Measurements from ENCODE around the gene STRN3.
"Not testable (repeated sequence)": the region's sequence is repeated elsewhere in the genome, so short reads cannot be mapped to it uniquely, and the experiment has no call there.

STRN3 gene

GRCh38 chr14:31010935-31011334, 15.2 kb downstream of the STRN3 start:
- no peak overlapping the region for H3K27ac Mint-ChIP-seq
- TF ChIP-seq, protein P1, sequence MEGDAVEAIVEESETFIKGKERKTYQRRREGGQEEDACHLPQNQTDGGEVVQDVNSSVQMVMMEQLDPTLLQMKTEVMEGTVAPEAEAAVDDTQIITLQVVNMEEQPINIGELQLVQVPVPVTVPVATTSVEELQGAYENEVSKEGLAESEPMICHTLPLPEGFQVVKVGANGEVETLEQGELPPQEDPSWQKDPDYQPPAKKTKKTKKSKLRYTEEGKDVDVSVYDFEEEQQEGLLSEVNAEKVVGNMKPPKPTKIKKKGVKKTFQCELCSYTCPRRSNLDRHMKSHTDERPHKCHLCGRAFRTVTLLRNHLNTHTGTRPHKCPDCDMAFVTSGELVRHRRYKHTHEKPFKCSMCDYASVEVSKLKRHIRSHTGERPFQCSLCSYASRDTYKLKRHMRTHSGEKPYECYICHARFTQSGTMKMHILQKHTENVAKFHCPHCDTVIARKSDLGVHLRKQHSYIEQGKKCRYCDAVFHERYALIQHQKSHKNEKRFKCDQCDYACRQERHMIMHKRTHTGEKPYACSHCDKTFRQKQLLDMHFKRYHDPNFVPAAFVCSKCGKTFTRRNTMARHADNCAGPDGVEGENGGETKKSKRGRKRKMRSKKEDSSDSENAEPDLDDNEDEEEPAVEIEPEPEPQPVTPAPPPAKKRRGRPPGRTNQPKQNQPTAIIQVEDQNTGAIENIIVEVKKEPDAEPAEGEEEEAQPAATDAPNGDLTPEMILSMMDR (IDR thresholded peaks at IDR 0.05): no peak
- no peak overlapping the region for H3K4me3 Mint-ChIP-seq
- DNase-seq: no peak
- H3K9me3 Mint-ChIP-seq: peaks cover 13% of the 10 kb centered on the region
- peaks cover 5% of the 10 kb centered on the region for H3K4me1 Mint-ChIP-seq
- H3K27me3 Mint-ChIP-seq (ENCODE audit: low read depth, poor library complexity): no peaks in the 10 kb centered on the region
- peaks cover 40% of the 10 kb centered on the region for H3K36me3 Mint-ChIP-seq (ENCODE audit: low read depth)

GRCh38 chr14:31009836-31010574, 16.2 kb downstream of the STRN3 start:
- DNase-seq: no peak
- Mint-ChIP-seq H3K4me1 (peaks cover 5% of the 10 kb centered on the region), H3K36me3 (ENCODE audit: low read depth) (peaks cover 40% of the 10 kb centered on the region), H3K4me3 (no peak overlapping the region), H3K27ac (no peak overlapping the region), H3K9me3 (peaks cover 13% of the 10 kb centered on the region), H3K27me3 (ENCODE audit: low read depth, poor library complexity) (no peaks in the 10 kb centered on the region)
- TF ChIP-seq, protein P1 (IDR thresholded peaks at IDR 0.05): no peak

GRCh38 chr14:31006703-31007102, 19.5 kb downstream of the STRN3 start:
- Mint-ChIP-seq H3K9me3 (peaks cover 11% of the 10 kb centered on the region), H3K27me3 (ENCODE audit: low read depth, poor library complexity) (no peaks in the 10 kb centered on the region), H3K4me1 (peaks cover 5% of the 10 kb centered on the region), H3K27ac (peak overlapping the region; percentile 77), H3K36me3 (ENCODE audit: low read depth) (peaks cover 48% of the 10 kb centered on the region), H3K4me3 (no peak overlapping the region)
- TF ChIP-seq, protein P1 (IDR thresholded peaks at IDR 0.05): no peak
- DNase-seq: no peak

GRCh38 chr14:31004007-31004406, 22.2 kb downstream of the STRN3 start:
- Mint-ChIP-seq H3K36me3 (ENCODE audit: low read depth) (peaks cover 64% of the 10 kb centered on the region), H3K9me3 (peaks cover 38% of the 10 kb centered on the region)
- H3K4me3 Mint-ChIP-seq; H3K27me3 Mint-ChIP-seq (ENCODE audit: low read depth, poor library complexity); H3K27ac Mint-ChIP-seq; DNase-seq; H3K4me1 Mint-ChIP-seq: not testable (repeated sequence)

DNA sequence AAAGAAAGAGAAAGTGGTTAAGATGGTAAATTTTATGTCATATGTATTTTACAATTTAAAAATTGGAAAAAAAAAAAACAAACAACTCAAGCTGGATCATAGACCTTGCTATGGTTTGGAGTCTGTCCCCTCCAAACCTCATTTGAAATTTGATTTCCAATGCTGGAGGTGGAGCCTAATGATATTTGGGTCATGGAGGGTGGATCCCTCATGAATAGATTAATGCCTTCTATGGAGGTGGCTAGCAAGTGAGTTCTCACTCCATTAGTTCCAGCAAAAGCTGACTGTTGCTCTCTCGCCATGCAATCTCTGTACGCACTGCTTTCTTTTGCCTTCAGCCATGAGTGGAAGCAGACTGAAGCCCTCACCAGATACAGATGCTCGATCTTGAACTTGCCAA, 22.9 kb downstream of the STRN3 start:
- H3K36me3 Mint-ChIP-seq (ENCODE audit: low read depth): peaks cover 71% of the 10 kb centered on the region
- no peaks in the 10 kb centered on the region for H3K27me3 Mint-ChIP-seq (ENCODE audit: low read depth, poor library complexity)
- peak overlapping the region; percentile 81 for H3K27ac Mint-ChIP-seq
- TF ChIP-seq, protein P1 (IDR thresholded peaks at IDR 0.05): no peak
- peaks cover 45% of the 10 kb centered on the region for H3K9me3 Mint-ChIP-seq
- H3K4me3 Mint-ChIP-seq: no peak overlapping the region
- peaks cover 5% of the 10 kb centered on the region for H3K4me1 Mint-ChIP-seq
- DNase-seq: no peak

DNA sequence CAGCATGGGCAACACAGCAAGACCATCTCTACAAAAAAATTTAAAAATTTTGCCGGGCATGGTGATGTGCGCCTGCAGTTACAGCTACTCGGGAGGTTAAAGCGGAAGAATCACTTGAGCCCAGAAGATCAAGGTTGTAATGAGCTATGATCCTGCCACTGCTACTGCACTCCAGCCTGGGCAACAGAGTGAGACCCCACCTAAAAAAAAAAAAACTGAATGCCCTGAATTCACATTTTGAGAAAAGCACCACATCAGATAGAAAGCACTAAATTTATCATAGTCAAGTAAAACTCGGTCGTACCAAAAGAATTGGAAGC, 24.9 kb downstream of the STRN3 start:
- DNase-seq: no peak
- peaks cover 61% of the 10 kb centered on the region for H3K9me3 Mint-ChIP-seq
- H3K4me1 Mint-ChIP-seq: no peaks in the 10 kb centered on the region
- peaks cover 80% of the 10 kb centered on the region for H3K36me3 Mint-ChIP-seq (ENCODE audit: low read depth)
- H3K4me3 Mint-ChIP-seq: no peak overlapping the region
- peak overlapping the region; percentile 71 for H3K27ac Mint-ChIP-seq
- TF ChIP-seq, protein P1 (IDR thresholded peaks at IDR 0.05): no peak
- H3K27me3 Mint-ChIP-seq (ENCODE audit: low read depth, poor library complexity): no peaks in the 10 kb centered on the region

Data from nephron progenitor cell (in vitro differentiated cells).